K562 (cell line): Measurements from ENCODE around the gene RNASEH2C. TPM values are rescaled to one million over a fixed set of nuclear protein-coding genes. Genes with fewer than 3 reads are reported as not detected.

Experiments
- ARID4B ChIP-seq: sonication (generic); formaldehyde crosslinking; IDR thresholded peaks from 2 replicates; pipeline ENCODE4 v1.8.0; 2022; ENCODE audit warnings: mild to moderate bottlenecking, missing genetic modification reagents
- CBX1 ChIP-seq: sonication (generic); IDR thresholded peaks from 2 replicates; pipeline ENCODE4 v1.6.1; 2016; ENCODE audit warnings: antibody characterized with exemption, low read depth, mild to moderate bottlenecking
- DLX4 ChIP-seq: fragments of 250-450 bp; sonication (Bioruptor Pico); IDR thresholded peaks from 2 replicates; pipeline ENCODE4 v1.6.1; 2021; ENCODE audit warnings: mild to moderate bottlenecking
- DMBX1 ChIP-seq: fragments of 250-450 bp; sonication (Bioruptor Pico); IDR thresholded peaks from 2 replicates; pipeline ENCODE4 v1.8.0; 2022; ENCODE audit warnings: inconsistent platforms, mild to moderate bottlenecking, moderate library complexity, borderline replicate concordance
- E2F4 ChIP-seq: sonication (generic); formaldehyde crosslinking; IDR thresholded peaks from 2 replicates; pipeline ENCODE4 v1.8.0; 2022; ENCODE audit warnings: mild to moderate bottlenecking, low read depth, missing genetic modification reagents
- ELF2 ChIP-seq: fragments of 250-450 bp; sonication (Bioruptor Pico); IDR thresholded peaks from 2 replicates; pipeline ENCODE4 v1.5.0; 2021; ENCODE audit warnings: mild to moderate bottlenecking
- ETV1 ChIP-seq: fragments of 450-650 bp; conservative IDR thresholded peaks from 2 replicates; pipeline ENCODE4 v1.6.1; 2016; ENCODE audit warnings: missing genetic modification characterization, control low read depth, low read depth, missing compliant biosample characterization
- HDAC1 ChIP-seq, 2 experiments: fragments of 450-650 bp; IDR thresholded peaks; 2 replicates each; pipeline ENCODE4 v1.6.1; 2016 to 2017; ENCODE audit warnings: inconsistent platforms in 1 of 2, mild to moderate bottlenecking in 1 of 2, moderate library complexity in 1 of 2
- TEAD1 ChIP-seq, 2 experiments: fragments of 450-650 bp in 1 of 2; sonication (generic) in 1 of 2; formaldehyde crosslinking; IDR thresholded peaks; 2 replicates each; pipeline versions ENCODE4 v1.4.0 to v1.8.0; 2020 to 2022; ENCODE audit warnings: mild to moderate bottlenecking in 2 of 2, missing genetic modification reagents in 1 of 2
- THAP12 ChIP-seq: fragments of 250-450 bp; sonication (Bioruptor Pico); IDR thresholded peaks from 2 replicates; pipeline ENCODE4 v1.9.0; 2021; ENCODE audit warnings: mild to moderate bottlenecking, inconsistent platforms
- USF2 ChIP-seq: sonication (generic); formaldehyde crosslinking; IDR thresholded peaks from 2 replicates; pipeline ENCODE4 v1.5.0; 2020; ENCODE audit warnings: missing genetic modification reagents
- ZNF511 ChIP-seq: sonication (generic); formaldehyde crosslinking; IDR thresholded peaks from 2 replicates; pipeline ENCODE4 v1.8.0; 2022; ENCODE audit warnings: mild to moderate bottlenecking, missing genetic modification reagents
- polyA plus RNA-seq, 8 experiments: library from polyadenylated mRNA; depleted of rRNA in 4 of 8; stranded (reverse) in 5 of 8; unstranded in 3 of 8; fragments of >200 nt; fragmentation: Nextera tagmentation in 2 of 8; fragmentation: Illumina TruSeq in 1 of 8; extraction: Ambion mirVana in 2 of 8; extraction: Trizol in 1 of 8; gene quantifications; 2 replicates each; pipeline versions ENCODE4 v1.2.1 to v1.2.3, GENCODE V29; 2011 to 2014; ENCODE audit warnings: inconsistent platforms in 1 of 8, missing spikeins in 1 of 8
- total RNA-seq, 7 experiments: library from RNA; depleted of rRNA in 6 of 7; stranded (reverse); fragments of >200 nt in 6 of 7; fragmentation: Illumina TruSeq in 2 of 7; extraction: Trizol in 2 of 7; gene quantifications; 2 replicates each; pipeline versions ENCODE4 v1.2.1 to v1.2.3, GENCODE V29; 2011 to 2021; ENCODE audit warnings: low replicate concordance in 1 of 7

RNASEH2C gene
- total and polyA plus RNA-seq, 9 of the 15 experiments (the other 6 are each of a cell fraction or from before 2014, with no cell fraction given), result 5.4 to 78.2 (median 15.6) TPM

- 0 out of 2 replicates have a peak, but pooled peaks have one; percentile 10 for TF ChIP-seq E2F4
- peak; percentile 19 to 51; a peak in 1 of 4 replicates for TF ChIP-seq TEAD1 (CRISPR knock-in tag; IDR thresholded peaks at IDR 0.05)
- TF ChIP-seq THAP12 (CRISPR knock-in tag), result peak; percentile 51
- peak; percentile 88 for TF ChIP-seq DMBX1 (CRISPR knock-in tag)
- peak; percentile 100 for TF ChIP-seq USF2 (CRISPR knock-in tag)
- no peak for TF ChIP-seq DLX4 (CRISPR knock-in tag)
- peak; percentile 76; the same call in 1 of the 2 replicates for TF ChIP-seq ZNF511
- TF ChIP-seq ETV1 (tag), result peak; percentile 93
- TF ChIP-seq HDAC1 (IDR thresholded peaks at IDR 0.05), result peak; percentile 9 to 99; a peak in 2 of 4 replicates
- peak; percentile 75; the same call in 1 of the 2 replicates for TF ChIP-seq CBX1
- peak; percentile 91 for TF ChIP-seq ELF2 (CRISPR knock-in tag)
- peak; percentile 98 for TF ChIP-seq ARID4B
These were observed 8.6 kb downstream of the RNASEH2C start, which contains the start of gene KAT5 (continued) for GRCh38 chr11:65711785-65712632.
